Endothelial cell of umbilical vein (primary cell): Measurements from ENCODE around the gene TFF3. TPM values are rescaled to one million over a fixed set of nuclear protein-coding genes. Genes with fewer than 3 reads are reported as not detected.

ENCODE experiments used
- BruUV-seq: library from RNA; stranded (reverse); fragments of 400-500 nt; replicated peaks from 2 replicates; lab custom pipeline; 2021; lab: Mats Ljungman, UMichigan
- CTCF ChIA-PET: fragments of 300-600, 350-600 bp; sonication (Branson Sonifier 250); formaldehyde crosslinking; loops from one replicate; lab custom pipeline; 2021; ENCODE audit warnings: antibody characterized with exemption, inconsistent platforms; lab: Charles Lee
- POLR2A ChIA-PET: fragments of 300-600, 350-600 bp; sonication (Branson Sonifier 250); formaldehyde crosslinking; loops from one replicate; lab custom pipeline; 2021; ENCODE audit warnings: antibody characterized with exemption, inconsistent platforms; lab: Charles Lee
- DNase-seq: peaks from one replicate; pipeline ENCODE4 v3.0.0-alpha.2; 2011; ENCODE audit warnings: low read depth, low spot score
- FAIRE-seq: peaks from 2 replicates; lab custom pipeline; 2011; peaks lifted over from hg19 to GRCh38; lab: Jason Lieb, UNC
- H2AFZ ChIP-seq: 2 replicates; pipeline ENCODE4 v1.6.0; 2012; ENCODE audit warnings: low read depth, low read length, control low read depth, inconsistent platforms
- H3K27ac ChIP-seq: 2 replicates; pipeline ENCODE4 v1.5.1; 2011; ENCODE audit warnings: low read depth, mild to moderate bottlenecking, control low read depth, low read length, moderate library complexity; ENCODE audit not compliant: insufficient read depth
- H3K27me3 ChIP-seq, 2 experiments: 2 replicates each; pipeline versions ENCODE4 v1.6.0 to v1.6.1; 2011; ENCODE audit warnings: low read length in 2 of 2, mixed read lengths in 1 of 2; ENCODE audit not compliant: control insufficient read depth in 2 of 2, insufficient read depth in 2 of 2
- H3K36me3 ChIP-seq, 2 experiments: 2 replicates in 1 of 2; 3 replicates in 1 of 2; pipeline ENCODE4 v1.5.1; 2011; ENCODE audit warnings: low read length in 2 of 2, mild to moderate bottlenecking in 1 of 2, moderate library complexity in 1 of 2; ENCODE audit not compliant: control insufficient read depth in 2 of 2, insufficient read depth in 2 of 2; ENCODE audit errors: extremely low read depth in 1 of 2
- H3K4me1 ChIP-seq: 3 replicates; pipeline ENCODE4 v1.5.1; 2011; ENCODE audit warnings: mild to moderate bottlenecking, low read length; ENCODE audit not compliant: control insufficient read depth, insufficient read depth; ENCODE audit errors: extremely low read depth
- H3K4me2 ChIP-seq: 2 replicates; pipeline ENCODE4 v1.6.1; 2011; ENCODE audit warnings: low read length, control low read depth, mixed read lengths; ENCODE audit not compliant: insufficient read depth
- H3K4me3 ChIP-seq, 3 experiments: fragments of 200-600 bp in 1 of 3; sonication (generic), shearing (Covaris generic) in 1 of 3; replicated peaks in 1 of 3; 2 replicates each; pipeline ENCODE4 v1.5.1; 2011 to 2016; ENCODE audit warnings: control low read depth in 3 of 3, low read length in 3 of 3, mild to moderate bottlenecking in 2 of 3, inconsistent platforms in 1 of 3, low read depth in 1 of 3, moderate library complexity in 1 of 3; ENCODE audit not compliant: insufficient read depth in 1 of 3
- H3K79me2 ChIP-seq: 2 replicates; pipeline ENCODE4 v1.6.0; 2012; ENCODE audit warnings: low read length, inconsistent platforms; ENCODE audit not compliant: control insufficient read depth, insufficient read depth
- H3K9ac ChIP-seq: replicated peaks from 2 replicates; pipeline ENCODE3; 2011; ENCODE audit warnings: low read length, control low read depth; ENCODE audit not compliant: insufficient read depth; ENCODE audit errors: extremely low read depth
- H3K9me1 ChIP-seq: replicated peaks from 3 replicates; pipeline ENCODE4 v1.6.0; 2011; ENCODE audit warnings: mild to moderate bottlenecking, low read length; ENCODE audit not compliant: control insufficient read depth, insufficient read depth; ENCODE audit errors: extremely low read depth
- H3K9me3 ChIP-seq: replicated peaks from 2 replicates; pipeline ENCODE4 v1.5.1; 2012; ENCODE audit warnings: low read length, inconsistent platforms; ENCODE audit not compliant: control insufficient read depth, insufficient read depth
- H4K20me1 ChIP-seq: replicated peaks from 2 replicates; pipeline ENCODE3; 2011; ENCODE audit warnings: mild to moderate bottlenecking, low read length; ENCODE audit not compliant: control insufficient read depth, insufficient read depth; ENCODE audit errors: extremely low read depth
- EZH2 ChIP-seq: IDR thresholded peaks from 2 replicates; pipeline ENCODE4 v1.6.1; 2012; ENCODE audit warnings: borderline replicate concordance, low read depth, mild to moderate bottlenecking, moderate library complexity, low read length, inconsistent platforms; ENCODE audit not compliant: severe bottlenecking
- FOS ChIP-seq: IDR thresholded peaks from 2 replicates; pipeline ENCODE4 v1.6.1; 2011; ENCODE audit warnings: mild to moderate bottlenecking, low read length, moderate library complexity, borderline replicate concordance; ENCODE audit not compliant: insufficient read depth
- GATA2 ChIP-seq: IDR thresholded peaks from 2 replicates; pipeline ENCODE4 v1.7.0; 2011; ENCODE audit warnings: low read depth, mild to moderate bottlenecking, moderate library complexity, mixed read lengths, low read length; ENCODE audit not compliant: insufficient read length, insufficient read depth
- JUN ChIP-seq: IDR thresholded peaks from 2 replicates; pipeline ENCODE4 v1.6.1; 2011; ENCODE audit warnings: borderline replicate concordance, low read depth; ENCODE audit not compliant: insufficient read length, insufficient read depth
- MYC ChIP-seq: IDR thresholded peaks from one replicate; pipeline ENCODE4 v1.6.1; 2011; ENCODE audit warnings: mild to moderate bottlenecking, low read depth, low read length
- POLR2A ChIP-seq: IDR thresholded peaks from 2 replicates; pipeline ENCODE4 v1.6.1; 2012; ENCODE audit warnings: low read depth, mild to moderate bottlenecking, control low read depth, low read length
- POLR2AphosphoS5 ChIP-seq: IDR thresholded peaks from 2 replicates; pipeline ENCODE4 v1.6.1; 2012; ENCODE audit warnings: low read depth, mild to moderate bottlenecking, control low read depth, low read length, moderate library complexity; ENCODE audit not compliant: insufficient read depth
- dilution Hi-C: fragments of 300-500 bp; cut with MboI; formaldehyde crosslinking; loops from one replicate; pipeline ENCODE4 v1.15.0; 2019; ENCODE audit warnings: low sequenced_read_pairs; ENCODE audit not compliant: extremely low pct_ligation_motif_present
- intact Hi-C: fragments of 100-400 bp; cut with micrococcal nuclease; formaldehyde crosslinking; loops from one replicate; pipeline ENCODE4 v1.10.0; 2022
- polyA plus RNA-seq, 4 experiments: library from polyadenylated mRNA; depleted of rRNA in 3 of 4; stranded (reverse) in 3 of 4; unstranded in 1 of 4; fragments of >200 nt; gene quantifications; 2 replicates each; pipeline versions ENCODE4 v1.2.1 to v1.2.3, GENCODE V29; 2011 to 2012; ENCODE audit warnings: missing spikeins in 1 of 4
- total RNA-seq: library from RNA; stranded (reverse); gene quantifications from 2 replicates; pipeline ENCODE4 v1.2.3, GENCODE V29; 2021
- TF ChIP-seq, protein P1 (sequence below), 2 donors: IDR thresholded peaks; 1 replicate in 1 of 2; 2 replicates in 1 of 2; pipeline ENCODE4 v1.5.1; 2011; ENCODE audit warnings: low read length in 2 of 2, mild to moderate bottlenecking in 2 of 2, moderate library complexity in 2 of 2, control low read depth in 1 of 2, inconsistent platforms in 1 of 2, low read depth in 1 of 2; ENCODE audit not compliant: insufficient read depth in 1 of 2; ENCODE audit errors: extremely low read depth in 1 of 2
- TF ChIP-seq, protein P2 (sequence below): IDR thresholded peaks from 2 replicates; pipeline ENCODE4 v1.6.1; 2011; ENCODE audit not compliant: insufficient read depth, insufficient read length

Gene TFF3
- total and polyA plus RNA-seq, 2 donors (not counting 3 experiments of a cell fraction or from before 2014, with no cell fraction given), result 0.93 to 1.8 TPM

DNA sequence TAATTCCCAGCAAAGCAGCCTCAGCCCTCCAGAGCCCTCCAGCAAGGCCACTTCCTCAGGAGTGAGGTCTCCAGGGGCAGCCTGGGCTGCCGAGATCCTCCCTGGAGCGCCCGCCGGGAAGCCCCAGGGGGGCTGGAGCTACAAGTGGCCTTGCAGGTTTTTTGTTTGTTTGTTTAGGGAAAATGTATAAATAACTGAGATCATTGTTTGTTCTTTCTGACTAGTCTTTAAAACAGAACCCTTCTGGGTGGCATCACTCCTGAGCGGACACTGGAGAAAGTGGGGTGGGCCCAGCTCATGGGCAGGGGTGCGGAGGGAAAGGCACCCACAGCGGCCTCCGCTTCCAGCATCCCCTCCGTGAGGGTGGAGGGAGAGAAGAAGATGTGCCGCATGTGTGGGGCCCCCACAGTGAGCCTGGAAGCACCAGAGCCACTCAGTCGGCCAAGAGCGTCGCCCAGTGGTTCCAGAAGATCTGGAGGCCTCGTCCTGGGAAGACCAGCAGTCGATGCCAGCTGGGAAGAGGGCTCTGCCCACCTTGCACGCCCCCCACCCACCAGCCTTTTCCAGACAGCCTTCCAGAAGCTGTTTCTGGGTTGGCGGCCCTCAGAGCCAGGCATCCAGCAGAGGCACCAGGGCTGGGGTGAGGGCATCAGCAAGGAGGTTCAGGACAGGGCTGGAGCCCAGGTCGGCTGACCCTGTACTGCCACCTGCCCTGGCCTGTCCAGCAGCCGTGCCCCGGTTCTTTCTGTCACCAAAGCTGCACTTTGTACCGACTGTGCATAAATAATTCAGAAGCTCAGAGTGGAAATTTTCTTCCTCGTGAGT, 34.6 kb downstream of the TFF3 start:
- dilution Hi-C loops (no loop called here), intact Hi-C loops (no loop called here)
- no peak overlapping the region for H3K27ac ChIP-seq
- no peak overlapping the region for H3K4me2 ChIP-seq
- H3K4me1 ChIP-seq, result peaks cover 12% of the 10 kb centered on the region
- no peaks in the 10 kb centered on the region for H3K36me3 ChIP-seq
- H3K79me2 ChIP-seq, result no peaks in the 10 kb centered on the region
- ChIA-PET POLR2A (no interaction called here), CTCF (interaction anchor here (0.6 to 1.7 kb wide), 2 partner anchors 22 to 29 kb away, joined by 3 to 10 read pairs; no protein-coding TSS in a partner anchor)
- no TSS peak for BruUV-seq
- no peaks in the 10 kb centered on the region for H4K20me1 ChIP-seq
- no peak for DNase-seq
- no peaks in the 10 kb centered on the region for H3K27me3 ChIP-seq
- FAIRE-seq, result no peak
- TF ChIP-seq EZH2, result no peak
- no peak for TF ChIP-seq MYC
- TF ChIP-seq, protein P1, sequence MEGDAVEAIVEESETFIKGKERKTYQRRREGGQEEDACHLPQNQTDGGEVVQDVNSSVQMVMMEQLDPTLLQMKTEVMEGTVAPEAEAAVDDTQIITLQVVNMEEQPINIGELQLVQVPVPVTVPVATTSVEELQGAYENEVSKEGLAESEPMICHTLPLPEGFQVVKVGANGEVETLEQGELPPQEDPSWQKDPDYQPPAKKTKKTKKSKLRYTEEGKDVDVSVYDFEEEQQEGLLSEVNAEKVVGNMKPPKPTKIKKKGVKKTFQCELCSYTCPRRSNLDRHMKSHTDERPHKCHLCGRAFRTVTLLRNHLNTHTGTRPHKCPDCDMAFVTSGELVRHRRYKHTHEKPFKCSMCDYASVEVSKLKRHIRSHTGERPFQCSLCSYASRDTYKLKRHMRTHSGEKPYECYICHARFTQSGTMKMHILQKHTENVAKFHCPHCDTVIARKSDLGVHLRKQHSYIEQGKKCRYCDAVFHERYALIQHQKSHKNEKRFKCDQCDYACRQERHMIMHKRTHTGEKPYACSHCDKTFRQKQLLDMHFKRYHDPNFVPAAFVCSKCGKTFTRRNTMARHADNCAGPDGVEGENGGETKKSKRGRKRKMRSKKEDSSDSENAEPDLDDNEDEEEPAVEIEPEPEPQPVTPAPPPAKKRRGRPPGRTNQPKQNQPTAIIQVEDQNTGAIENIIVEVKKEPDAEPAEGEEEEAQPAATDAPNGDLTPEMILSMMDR (IDR thresholded peaks at IDR 0.05; ENCODE audit: extremely low read depth in 1 of 2, insufficient read depth in 1 of 2, low read depth in 1 of 2, low read length in 2 of 2), result no peak
- TF ChIP-seq, protein P2, sequence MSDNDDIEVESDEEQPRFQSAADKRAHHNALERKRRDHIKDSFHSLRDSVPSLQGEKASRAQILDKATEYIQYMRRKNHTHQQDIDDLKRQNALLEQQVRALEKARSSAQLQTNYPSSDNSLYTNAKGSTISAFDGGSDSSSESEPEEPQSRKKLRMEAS, result no peak
- no peak for TF ChIP-seq POLR2A
- TF ChIP-seq POLR2AphosphoS5, result no peak
- TF ChIP-seq GATA2, result no peak
- TF ChIP-seq FOS, result no peak
- no peak for TF ChIP-seq JUN
- H3K4me3 ChIP-seq, result no peak overlapping the region
- no peaks in the 10 kb centered on the region for H3K9me3 ChIP-seq
- H3K9me1 ChIP-seq, result no peaks in the 10 kb centered on the region
- no peak overlapping the region for H2AFZ ChIP-seq
- H3K9ac ChIP-seq, result no peak overlapping the region
